ENCODE data around the gene C1orf122.

Gene C1orf122

GRCh38 chr1:37825506-37825905 is 17.9 kb downstream of the C1orf122 start:
- Histone ChIP-seq H3K9me2 (replicated peaks; ENCODE audit: insufficient read depth, low read length) (no peaks in the 10 kb centered on the region), H3K4me3 (ENCODE audit: insufficient read depth, low read length, poor library complexity, severe bottlenecking) (no peak overlapping the region), H3K36me3 (ENCODE audit: low read length) (no peaks in the 10 kb centered on the region), H3K27ac (ENCODE audit: low read depth, low read length) (no peak overlapping the region), H3K9me3 (ENCODE audit: insufficient read depth, low read length) (no peaks in the 10 kb centered on the region), H3K27me3 (ENCODE audit: low read length) (no peaks in the 10 kb centered on the region), H2AFZ (ENCODE audit: low read depth, low read length, severe bottlenecking) (no peak overlapping the region), H3K9ac (ENCODE audit: low read length) (no peak overlapping the region), H3F3A (ENCODE audit: insufficient read depth) (0 out of 2 replicates have a peak, but pooled peaks cover 3% of the 10 kb centered on the region), H3K79me2 (ENCODE audit: insufficient read depth, low read length) (no peaks in the 10 kb centered on the region), H4K20me1 (ENCODE audit: low read depth, low read length) (no peaks in the 10 kb centered on the region), H3K4me2 (ENCODE audit: low read depth, low read length, poor library complexity, severe bottlenecking) (no peak overlapping the region)
- TF ChIP-seq CTCF (IDR thresholded peaks at IDR 0.05; ENCODE audit: insufficient read depth, low read length, poor library complexity, severe bottlenecking) (no peak), EZH2phosphoT487 (conservative IDR thresholded peaks at IDR 0.05; ENCODE audit: low read length) (no peak)

GRCh38 chr1:37828410-37829074 is 21.0 kb downstream of the C1orf122 start:
- no peak overlapping the region for H3K27ac ChIP-seq (ENCODE audit: low read depth, low read length)
- no peaks in the 10 kb centered on the region for H3K27me3 ChIP-seq (ENCODE audit: low read length)
- no peak overlapping the region for H2AFZ ChIP-seq (ENCODE audit: low read depth, low read length, severe bottlenecking)
- no peak overlapping the region for H3K4me3 ChIP-seq (ENCODE audit: insufficient read depth, low read length, poor library complexity, severe bottlenecking)
- no peaks in the 10 kb centered on the region for H4K20me1 ChIP-seq (ENCODE audit: low read depth, low read length)
- no peak overlapping the region for H3K9ac ChIP-seq (ENCODE audit: low read length)
- H3K79me2 ChIP-seq (ENCODE audit: insufficient read depth, low read length), result no peaks in the 10 kb centered on the region
- H3K9me2 ChIP-seq (replicated peaks; ENCODE audit: insufficient read depth, low read length), result no peaks in the 10 kb centered on the region
- H3K9me3 ChIP-seq (ENCODE audit: insufficient read depth, low read length), result no peaks in the 10 kb centered on the region
- H3K36me3 ChIP-seq (ENCODE audit: low read length), result peaks cover 5% of the 10 kb centered on the region; the same call in 1 of the 2 replicates
- H3K4me2 ChIP-seq (ENCODE audit: low read depth, low read length, poor library complexity, severe bottlenecking), result no peak overlapping the region
- 0 out of 2 replicates have a peak, but pooled peaks cover 3% of the 10 kb centered on the region for H3F3A ChIP-seq (ENCODE audit: insufficient read depth)
- no peak for TF ChIP-seq CTCF (IDR thresholded peaks at IDR 0.05; ENCODE audit: insufficient read depth, low read length, poor library complexity, severe bottlenecking)
- TF ChIP-seq EZH2phosphoT487 (conservative IDR thresholded peaks at IDR 0.05; ENCODE audit: low read length), result no peak

GRCh38 chr1:37831109-37831508 is 23.5 kb downstream of the C1orf122 start:
- Histone ChIP-seq H3K27ac (ENCODE audit: low read depth, low read length) (no peak overlapping the region), H3K9ac (ENCODE audit: low read length) (no peak overlapping the region), H3K36me3 (ENCODE audit: low read length) (peaks cover 9% of the 10 kb centered on the region; the same call in 1 of the 2 replicates), H2AFZ (ENCODE audit: low read depth, low read length, severe bottlenecking) (no peak overlapping the region), H3F3A (ENCODE audit: insufficient read depth) (no peaks in the 10 kb centered on the region), H4K20me1 (ENCODE audit: low read depth, low read length) (no peaks in the 10 kb centered on the region), H3K27me3 (ENCODE audit: low read length) (no peaks in the 10 kb centered on the region), H3K9me3 (ENCODE audit: insufficient read depth, low read length) (no peaks in the 10 kb centered on the region), H3K79me2 (ENCODE audit: insufficient read depth, low read length) (no peaks in the 10 kb centered on the region), H3K4me2 (ENCODE audit: low read depth, low read length, poor library complexity, severe bottlenecking) (no peak overlapping the region), H3K9me2 (replicated peaks; ENCODE audit: insufficient read depth, low read length) (no peaks in the 10 kb centered on the region), H3K4me3 (ENCODE audit: insufficient read depth, low read length, poor library complexity, severe bottlenecking) (no peak overlapping the region)
- TF ChIP-seq EZH2phosphoT487 (conservative IDR thresholded peaks at IDR 0.05; ENCODE audit: low read length) (no peak), CTCF (IDR thresholded peaks at IDR 0.05; ENCODE audit: insufficient read depth, low read length, poor library complexity, severe bottlenecking) (no peak)

Data from SU-DHL-6 (cell line).